Measurements from ENCODE around the gene SRPRA.

Gene SRPRA

GRCh38 chr11:126214441-126214840 is 54.3 kb downstream of the SRPRA start:
- no peaks in the 10 kb centered on the region for H3F3A ChIP-seq (ENCODE audit: insufficient read depth)
- H3K36me3 ChIP-seq (ENCODE audit: low read length) = no peaks in the 10 kb centered on the region
- TF ChIP-seq CTCF (IDR thresholded peaks at IDR 0.05; ENCODE audit: insufficient read depth, low read length, poor library complexity, severe bottlenecking) (no peak), EZH2phosphoT487 (conservative IDR thresholded peaks at IDR 0.05; ENCODE audit: low read length) (no peak)
- H3K9me3 ChIP-seq (ENCODE audit: insufficient read depth, low read length) = no peaks in the 10 kb centered on the region
- no peak overlapping the region for H3K27ac ChIP-seq (ENCODE audit: low read depth, low read length)
- no peaks in the 10 kb centered on the region for H3K9me2 ChIP-seq (replicated peaks; ENCODE audit: insufficient read depth, low read length)
- H4K20me1 ChIP-seq (ENCODE audit: low read depth, low read length) = no peaks in the 10 kb centered on the region
- peaks cover 30% of the 10 kb centered on the region for H3K79me2 ChIP-seq (ENCODE audit: insufficient read depth, low read length)
- H3K4me2 ChIP-seq (ENCODE audit: low read depth, low read length, poor library complexity, severe bottlenecking) = no peak overlapping the region
- no peaks in the 10 kb centered on the region for H3K27me3 ChIP-seq (ENCODE audit: low read length)
- H3K9ac ChIP-seq (ENCODE audit: low read length) = no peak overlapping the region
- H3K4me3 ChIP-seq (ENCODE audit: insufficient read depth, low read length, poor library complexity, severe bottlenecking) = no peak overlapping the region
- no peak overlapping the region for H2AFZ ChIP-seq (ENCODE audit: low read depth, low read length, severe bottlenecking)

Measured in SU-DHL-6 (cell line).